Body of pancreas (tissue), 4 donors: ENCODE measurements around the gene ZBTB4. TPM values are rescaled to one million over a fixed set of nuclear protein-coding genes. Genes with fewer than 3 reads are reported as not detected.

Source experiments
- ATAC-seq: fragments of 150-250 bp; one replicate; pipeline ENCODE4 v1.9.1; 2016
- DNase-seq, 4 donors: peaks; one replicate each; pipeline ENCODE4 v3.0.0-alpha.2; 2019
- H3K27ac ChIP-seq, 4 donors: fragments of 200-600 bp; sonication (generic); 1 replicate in 3 of 4; 2 replicates in 1 of 4; pipeline versions ENCODE4 v1.5.1 to v1.6.1; 2016 to 2019; ENCODE audit warnings: mild to moderate bottlenecking in 1 of 4, mixed read lengths in 1 of 4, moderate library complexity in 1 of 4
- H3K27me3 ChIP-seq, 2 donors: fragments of 200-600 bp; sonication (generic); one replicate each; pipeline ENCODE4 v1.6.0; 2016; ENCODE audit warnings: mild to moderate bottlenecking in 1 of 2
- H3K36me3 ChIP-seq, 2 donors: fragments of 200-600 bp; sonication (generic); replicated peaks in 1 of 2; 2 replicates each; pipeline ENCODE4 v1.5.1; 2016; ENCODE audit warnings: low read depth in 2 of 2; ENCODE audit not compliant: insufficient read depth in 1 of 2
- H3K4me1 ChIP-seq: fragments of 200-600 bp; sonication (generic); one replicate; pipeline ENCODE4 v1.6.0; 2016
- H3K4me3 ChIP-seq, 2 donors: fragments of 200-600 bp; sonication (generic); 1 replicate in 1 of 2; 2 replicates in 1 of 2; pipeline ENCODE4 v1.5.1; 2016 to 2019
- H3K9me3 ChIP-seq, 3 donors: fragments of 200-600 bp; sonication (generic); 1 replicate in 2 of 3; 2 replicates in 1 of 3; pipeline ENCODE4 v1.5.1; 2016
- CTCF ChIP-seq, 7 experiments: fragments of 450-650 bp in 4 of 7; fragments of 200-600 bp in 3 of 7; sonication (generic) in 3 of 7; IDR thresholded peaks; one replicate each; pipeline ENCODE4 v1.5.1; 2016 to 2019; ENCODE audit warnings: antibody characterized with exemption in 7 of 7
- POLR2A ChIP-seq, 3 donors: fragments of 450-650 bp; IDR thresholded peaks; one replicate each; pipeline ENCODE4 v1.6.1; 2016; ENCODE audit warnings: antibody characterized with exemption in 3 of 3, mild to moderate bottlenecking in 2 of 3
- WGBS, 2 donors: methylation state at CpG; one replicate each; pipeline ENCODE4 v1.1.5; 2017; 5-methylcytosine and 5-hydroxymethylcytosine counted together
- intact Hi-C: fragments of 100-400 bp; cut with DNase I; formaldehyde crosslinking; loops from one replicate; pipeline ENCODE4 v1.15.1; 2023
- total RNA-seq, 2 donors: library from RNA; depleted of rRNA; stranded (reverse); fragments of >200 nt; gene quantifications; one replicate each; pipeline ENCODE4 v1.1.0, GENCODE V29; 2016

The ZBTB4 gene
- total RNA-seq, 2 donors from 2014 or later: 30.9 to 38.2 TPM

GRCh38 chr17:7502171-7502847 lies 22.9 kb upstream of the ZBTB4 start:
- Histone ChIP-seq H3K27ac (no peak overlapping the region), H3K9me3 (no peaks in the 10 kb centered on the region), H3K27me3 (no peaks in the 10 kb centered on the region), H3K4me3 (no peak overlapping the region), H3K36me3 (peaks cover 48 to 71% of the 10 kb centered on the region in 2 donors), H3K4me1 (no peaks in the 10 kb centered on the region)
- TF ChIP-seq CTCF (IDR thresholded peaks at IDR 0.05) (no peak), POLR2A (IDR thresholded peaks at IDR 0.05) (no peak)
- ATAC-seq: peak; percentile 22
- no peak for DNase-seq
- 89 to 94% methylated on average over 19 to 20 of the region's 20 CpGs for WGBS, 2 donors
- intact Hi-C loops: no loop called here

GRCh38 chr17:7501729-7502128 lies 22.3 kb upstream of the ZBTB4 start:
- H3K4me1 ChIP-seq: no peaks in the 10 kb centered on the region
- 76 to 77% methylated on average over 13 to 14 of the region's 14 CpGs for WGBS, 2 donors

GRCh38 chr17:7499161-7499560 lies 19.7 kb upstream of the ZBTB4 start:
- 84% methylated on average over 11 of the region's 11 CpGs for WGBS, 2 donors

More at GRCh38 chr17:7501729-7502128, 22.3 kb upstream of the ZBTB4 start:
- ATAC-seq (no peak), DNase-seq (no peak)
- Histone ChIP-seq H3K27me3 (no peaks in the 10 kb centered on the region), H3K9me3 (no peaks in the 10 kb centered on the region), H3K4me3 (no peak overlapping the region), H3K36me3 (peaks cover 54 to 76% of the 10 kb centered on the region in 2 donors), H3K27ac (no peak overlapping the region)
- intact Hi-C loops: no loop called here
- TF ChIP-seq CTCF (IDR thresholded peaks at IDR 0.05) (no peak), POLR2A (IDR thresholded peaks at IDR 0.05) (no peak)

GRCh38 chr17:7497636-7498035 lies 18.2 kb upstream of the ZBTB4 start:
- Histone ChIP-seq H3K4me3 (no peak overlapping the region), H3K4me1 (no peaks in the 10 kb centered on the region), H3K27ac (no peak overlapping the region), H3K27me3 (no peaks in the 10 kb centered on the region), H3K9me3 (no peaks in the 10 kb centered on the region), H3K36me3 (peaks cover 49 to 52% of the 10 kb centered on the region in 2 donors)
- intact Hi-C loops: no loop called here
- ATAC-seq (no peak), DNase-seq (no peak)
- WGBS, 2 donors: 90 to 91% methylated on average over 13 to 14 of the region's 14 CpGs
- TF ChIP-seq POLR2A (IDR thresholded peaks at IDR 0.05): no peak
- no peak for TF ChIP-seq CTCF (IDR thresholded peaks at IDR 0.05)

More at GRCh38 chr17:7499161-7499560, 19.7 kb upstream of the ZBTB4 start:
- Histone ChIP-seq H3K4me1 (no peaks in the 10 kb centered on the region), H3K27ac (no peak overlapping the region), H3K36me3 (peaks cover 56 to 66% of the 10 kb centered on the region in 2 donors), H3K27me3 (no peaks in the 10 kb centered on the region), H3K4me3 (no peak overlapping the region), H3K9me3 (no peaks in the 10 kb centered on the region)
- no peak for ATAC-seq
- no peak for DNase-seq
- intact Hi-C loops: no loop called here
- TF ChIP-seq POLR2A (IDR thresholded peaks at IDR 0.05): no peak
- no peak for TF ChIP-seq CTCF (IDR thresholded peaks at IDR 0.05)

- intact Hi-C loops: no loop called here
- DNase-seq (no peak), ATAC-seq (peak; percentile 19)
- Histone ChIP-seq H3K27ac (no peak overlapping the region), H3K36me3 (peaks cover 45 to 49% of the 10 kb centered on the region in 2 donors), H3K9me3 (no peaks in the 10 kb centered on the region), H3K27me3 (no peaks in the 10 kb centered on the region), H3K4me1 (no peaks in the 10 kb centered on the region), H3K4me3 (no peak overlapping the region)
- TF ChIP-seq CTCF (IDR thresholded peaks at IDR 0.05): no peak
- TF ChIP-seq POLR2A (IDR thresholded peaks at IDR 0.05): no peak
- WGBS, 2 donors: 71 to 95% methylated on average over 1 to 10 of the region's 10 CpGs
These were observed 17.8 kb upstream of the ZBTB4 start for GRCh38 chr17:7497228-7497627.
